ENCODE data around the gene DIP2C.
A peak's percentile ranks its signal among the peaks of the same experiment; 100 is the strongest.
"Not testable (repeated sequence)": the region's sequence is repeated elsewhere in the genome, so short reads cannot be mapped to it uniquely, and the experiment has no call there.

The DIP2C gene

DNA sequence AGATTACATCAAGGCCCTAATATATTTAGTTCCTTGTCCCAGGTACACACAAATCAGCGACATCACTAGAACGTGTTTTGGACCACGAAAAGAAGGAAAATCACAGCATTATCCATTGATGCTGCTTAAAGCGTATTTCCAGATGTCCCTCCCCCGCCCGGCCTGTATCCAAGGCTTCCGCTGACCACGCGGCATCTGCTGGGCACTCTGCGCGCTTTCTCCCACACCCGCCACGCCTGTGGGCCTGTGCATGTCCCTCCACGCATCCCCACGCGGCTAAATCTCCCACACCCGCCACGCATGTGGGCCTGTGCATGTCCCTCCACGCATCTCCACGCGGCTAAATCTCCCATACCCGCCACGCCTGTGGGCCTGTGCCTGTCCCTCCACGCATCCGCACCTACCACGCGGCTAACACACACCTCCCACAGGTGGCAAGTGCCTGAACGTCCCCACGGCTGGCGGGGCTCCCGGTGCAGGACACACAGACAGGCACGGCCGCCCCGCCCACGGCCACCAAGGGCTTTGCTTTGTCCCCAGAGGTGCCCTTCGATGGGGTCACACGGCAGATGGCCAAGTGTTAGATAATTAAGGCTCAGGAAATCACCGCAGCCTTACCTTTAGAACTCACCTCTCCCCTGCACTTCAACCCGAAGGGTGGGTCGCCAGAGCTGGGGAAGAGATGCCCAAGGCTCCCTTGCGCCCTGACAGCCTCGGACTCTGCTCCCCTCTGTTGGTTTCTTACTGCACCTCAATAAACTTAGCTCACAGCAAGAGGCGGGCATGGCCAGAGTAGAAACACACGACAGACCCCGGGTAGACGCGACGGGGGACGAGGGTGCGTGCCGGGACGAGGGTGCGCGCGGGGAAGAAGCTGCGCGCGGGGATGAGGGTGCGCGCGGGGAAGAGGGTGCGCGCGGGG is 49.5 kb downstream of the DIP2C start:
- no peak for DNase-seq

DNA sequence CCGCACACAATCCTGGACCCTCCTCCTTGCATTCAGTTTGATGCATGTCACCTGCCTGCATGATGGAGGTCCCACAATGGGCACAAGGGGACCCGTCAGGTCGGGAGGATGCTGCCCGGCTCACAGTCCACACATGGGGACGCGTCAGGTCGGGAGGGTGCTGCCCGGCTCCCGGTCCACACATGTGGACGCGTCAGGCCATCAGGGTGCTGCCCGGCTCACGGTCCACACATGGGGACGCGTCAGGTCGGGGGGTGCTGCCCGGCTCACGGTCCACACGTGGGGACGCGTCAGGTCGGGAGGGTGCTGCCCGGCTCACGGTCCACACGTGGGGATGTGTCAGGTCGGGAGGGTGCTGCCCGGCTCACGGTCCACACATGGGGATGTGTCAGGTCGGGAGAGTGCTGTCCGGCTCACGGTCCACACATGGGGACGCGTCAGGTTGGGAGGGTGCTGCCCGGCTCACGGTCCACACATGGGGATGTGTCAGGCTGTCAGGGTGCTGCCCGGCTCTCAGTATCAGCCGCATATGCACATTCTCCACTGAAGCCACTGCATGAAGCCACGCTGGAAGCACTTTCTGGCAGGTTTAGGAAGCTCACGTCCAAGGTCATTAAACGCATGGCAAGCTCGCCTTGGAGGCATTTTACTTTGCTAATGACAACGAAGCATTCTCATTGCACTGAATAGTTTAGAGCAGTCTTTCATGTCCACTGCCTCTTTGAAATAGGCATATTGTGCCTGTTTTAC is 50.3 kb downstream of the DIP2C start:
- DNase-seq, result no peak

DNA sequence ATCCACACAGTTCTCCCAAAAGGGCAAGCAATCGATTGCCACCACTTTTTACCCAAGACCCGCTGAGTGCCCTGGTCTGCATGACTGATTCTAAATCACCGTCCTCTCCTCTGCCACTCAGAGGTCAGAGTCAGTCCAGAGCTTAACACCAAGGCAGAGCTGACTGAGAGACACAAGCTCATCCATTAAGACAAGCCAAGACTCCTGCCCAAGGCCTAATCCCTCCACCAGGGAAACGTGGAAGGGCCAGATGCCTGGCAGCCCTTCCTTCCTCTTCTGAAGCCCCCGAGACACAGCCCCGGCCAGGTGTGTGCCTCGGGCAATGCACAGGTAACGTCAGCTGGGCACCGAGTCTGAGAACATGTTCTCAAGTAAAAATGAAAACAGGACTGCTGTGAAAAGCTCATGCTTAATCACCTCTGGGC is 51.7 kb downstream of the DIP2C start:
- no peak for DNase-seq

DNA sequence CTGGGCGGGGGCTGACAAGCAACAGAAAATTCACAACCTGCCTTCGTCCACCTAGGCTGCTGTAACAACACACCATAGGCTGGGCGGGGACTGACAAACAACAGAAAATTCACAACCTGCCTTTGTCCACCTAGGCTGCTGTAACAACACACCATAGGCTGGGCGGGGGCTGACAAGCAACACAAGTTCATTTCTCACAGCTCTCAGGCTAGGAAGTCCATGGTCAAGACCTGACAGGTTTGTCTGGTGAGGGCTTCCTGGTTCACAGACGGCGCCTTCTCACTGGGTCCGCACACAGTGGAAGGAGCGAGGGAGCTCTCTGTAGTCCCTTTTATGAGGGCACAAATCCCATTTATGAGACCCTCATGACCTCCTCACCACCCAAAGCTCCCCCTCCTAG is 52.2 kb downstream of the DIP2C start:
- no peak for DNase-seq

DNA sequence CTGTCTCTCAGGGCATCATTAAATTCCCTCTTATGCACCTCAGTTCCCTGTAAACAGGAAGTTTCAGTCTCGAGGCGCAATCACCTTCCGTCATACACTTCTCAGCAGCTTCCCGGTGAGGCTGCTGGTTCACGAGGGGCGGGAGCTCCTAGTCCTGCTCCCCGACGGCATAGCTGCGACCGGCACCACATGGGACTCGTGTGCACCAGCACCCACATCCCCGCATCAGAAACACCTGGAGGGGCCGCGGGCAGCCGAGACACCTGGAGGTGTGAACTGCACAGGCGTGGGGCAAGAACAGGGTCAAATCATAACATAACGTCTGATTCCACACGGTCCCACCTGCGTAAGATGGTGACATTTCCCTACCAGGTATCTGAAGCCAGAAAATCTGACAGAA is 52.7 kb downstream of the DIP2C start:
- no peak for DNase-seq

DNA sequence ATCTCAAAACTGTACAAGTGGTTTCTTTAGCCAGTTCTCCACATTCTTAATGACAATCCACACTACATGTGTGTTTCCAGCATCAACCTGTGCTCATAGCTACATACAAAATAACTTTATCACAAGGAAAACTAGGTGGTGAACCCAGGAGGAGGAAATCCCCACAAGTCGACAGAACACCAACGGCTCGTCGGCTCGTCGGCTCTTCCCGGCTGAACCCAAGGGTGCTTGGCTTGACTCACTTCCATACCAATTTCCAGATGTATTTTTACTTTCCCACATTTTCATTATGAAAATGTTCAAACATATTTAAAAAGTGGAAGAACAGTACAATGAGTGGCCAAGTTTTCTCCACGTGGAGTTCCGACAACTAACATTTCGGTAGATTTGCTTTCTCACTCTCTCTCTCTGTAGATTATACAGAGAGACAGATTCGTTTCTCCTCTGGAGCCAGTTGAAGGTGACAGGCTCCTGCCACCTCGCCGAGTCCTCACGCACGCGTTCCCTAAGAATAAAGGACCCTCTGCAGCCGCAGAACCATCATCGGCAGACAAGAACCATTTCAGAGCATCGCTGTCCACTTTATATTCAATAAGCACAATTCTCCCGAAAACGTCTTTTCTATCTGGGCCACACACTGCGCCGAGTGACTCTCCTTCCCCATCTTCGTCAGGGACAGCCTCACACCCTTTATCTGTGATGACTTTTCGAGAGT is 53.3 kb downstream of the DIP2C start:
- DNase-seq, result no peak

DNA sequence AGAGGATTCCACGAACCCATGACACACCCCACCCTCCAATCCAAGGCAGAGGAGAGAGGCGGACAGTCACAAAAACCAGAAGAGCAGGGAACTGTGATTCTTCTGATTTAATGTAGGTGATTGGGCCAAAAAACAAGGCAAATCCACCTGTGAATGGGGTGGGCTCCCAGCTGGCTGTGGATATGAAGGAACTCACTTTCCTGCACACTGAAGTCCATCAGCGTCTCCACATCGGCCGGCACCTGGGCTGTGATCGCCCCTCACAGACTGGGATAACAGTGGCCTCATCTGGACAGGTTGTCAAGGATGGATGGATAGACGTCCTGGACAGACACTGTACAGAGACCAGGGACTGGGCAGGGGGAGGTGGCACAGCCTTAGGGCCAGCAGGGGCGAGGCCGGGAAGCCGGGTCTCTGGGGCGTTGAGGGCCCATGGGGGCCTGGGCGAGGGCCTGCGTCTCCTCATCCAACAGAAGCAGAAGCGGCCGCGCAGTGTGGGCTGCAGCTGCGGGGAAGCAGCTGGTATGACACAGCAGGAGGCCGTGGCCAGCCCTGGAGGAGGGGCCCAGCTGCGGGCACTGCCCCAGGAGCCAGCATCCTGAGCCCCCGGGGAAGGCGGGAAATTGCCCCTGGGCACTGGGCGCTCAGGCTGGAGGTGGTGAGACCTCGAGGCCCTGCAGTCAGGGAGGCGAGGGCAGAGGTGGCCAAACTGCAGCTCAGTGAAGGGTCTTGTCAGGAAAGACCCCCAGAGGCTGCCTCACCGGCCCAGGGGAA is 54.2 kb downstream of the DIP2C start:
- no peak for DNase-seq

DNA sequence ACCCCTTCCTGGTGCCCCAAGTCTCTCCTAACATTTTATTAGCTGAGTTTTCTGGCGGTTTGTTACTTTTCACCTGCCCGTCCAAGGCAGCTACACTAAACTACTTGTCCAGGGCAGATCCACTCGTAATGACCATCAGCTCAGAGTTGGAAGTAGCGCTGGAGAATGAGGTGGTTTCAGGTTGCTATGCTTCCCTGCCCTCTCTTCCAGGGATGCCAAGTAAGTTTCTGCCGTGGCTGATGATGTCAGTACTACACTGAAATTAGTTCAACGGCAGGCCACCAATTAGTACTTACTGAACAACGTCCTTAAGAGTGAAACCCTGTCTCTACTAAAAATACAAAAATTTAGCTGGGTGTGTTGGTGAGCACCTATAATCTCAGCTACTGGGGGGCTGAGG is 55.2 kb downstream of the DIP2C start:
- no peak for DNase-seq

DNA sequence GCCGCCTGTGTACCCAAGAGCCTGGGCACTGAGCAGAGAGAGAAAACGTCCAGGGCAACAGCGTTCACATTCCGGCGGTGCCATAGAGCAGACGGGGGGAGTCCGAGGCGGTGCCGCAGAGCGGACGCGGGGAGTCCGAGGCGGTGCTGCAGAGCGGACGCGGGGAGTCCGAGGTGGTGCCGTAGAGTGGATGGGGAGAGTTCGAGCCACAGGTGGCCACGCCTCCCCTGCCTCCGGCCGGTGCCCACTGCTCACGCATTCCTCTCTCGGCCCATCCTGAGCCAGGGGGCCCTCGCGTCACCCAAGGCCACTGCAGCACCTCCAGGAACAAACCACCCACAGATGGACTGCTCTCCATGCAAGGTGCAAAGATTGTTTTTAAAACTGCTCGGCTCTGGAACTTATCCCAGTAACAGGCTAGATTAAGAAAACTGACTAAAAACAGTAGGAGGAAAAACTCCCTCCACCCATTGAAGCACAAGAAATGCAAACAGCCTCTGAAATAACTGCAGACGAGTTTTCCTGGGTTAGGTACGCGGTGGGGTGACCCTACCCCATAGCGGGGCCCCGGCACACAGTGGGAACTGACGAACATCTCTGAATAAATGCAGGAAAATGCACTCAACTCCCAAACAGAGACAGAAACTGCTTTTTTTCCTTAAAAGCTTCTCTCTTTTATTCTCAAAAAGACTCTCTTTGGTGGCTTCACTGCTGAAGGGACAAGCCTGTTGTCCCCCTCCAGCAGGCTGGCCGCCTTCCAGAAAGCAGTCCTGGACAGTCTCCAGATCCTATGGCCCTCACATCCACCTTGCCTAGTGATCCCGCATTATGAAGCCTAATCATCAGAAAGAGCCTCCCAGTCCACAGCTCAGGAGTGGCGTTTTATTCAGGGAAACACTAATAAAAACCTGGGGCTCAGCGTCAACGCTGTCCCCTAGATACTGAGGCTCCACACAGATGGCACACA is 55.9 kb downstream of the DIP2C start:
- no peak for DNase-seq

DNA sequence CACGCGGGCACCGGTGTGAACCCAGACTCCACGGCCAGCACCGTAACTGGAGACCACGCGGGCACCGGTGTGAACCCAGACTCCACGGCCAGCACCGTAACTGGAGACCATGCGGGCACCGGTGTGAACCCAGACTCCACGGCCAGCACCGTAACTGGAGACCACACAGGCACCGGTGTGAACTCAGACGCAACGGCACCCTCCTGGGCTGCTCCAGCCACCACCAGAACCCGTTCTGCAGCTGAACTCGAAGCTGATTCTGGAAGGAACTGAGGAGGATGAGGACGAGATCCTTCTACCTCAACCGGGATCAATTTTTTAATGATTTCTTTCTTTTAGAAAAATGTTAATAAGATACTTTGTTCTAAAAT is 56.7 kb downstream of the DIP2C start:
- not testable (repeated sequence) for DNase-seq

DNA sequence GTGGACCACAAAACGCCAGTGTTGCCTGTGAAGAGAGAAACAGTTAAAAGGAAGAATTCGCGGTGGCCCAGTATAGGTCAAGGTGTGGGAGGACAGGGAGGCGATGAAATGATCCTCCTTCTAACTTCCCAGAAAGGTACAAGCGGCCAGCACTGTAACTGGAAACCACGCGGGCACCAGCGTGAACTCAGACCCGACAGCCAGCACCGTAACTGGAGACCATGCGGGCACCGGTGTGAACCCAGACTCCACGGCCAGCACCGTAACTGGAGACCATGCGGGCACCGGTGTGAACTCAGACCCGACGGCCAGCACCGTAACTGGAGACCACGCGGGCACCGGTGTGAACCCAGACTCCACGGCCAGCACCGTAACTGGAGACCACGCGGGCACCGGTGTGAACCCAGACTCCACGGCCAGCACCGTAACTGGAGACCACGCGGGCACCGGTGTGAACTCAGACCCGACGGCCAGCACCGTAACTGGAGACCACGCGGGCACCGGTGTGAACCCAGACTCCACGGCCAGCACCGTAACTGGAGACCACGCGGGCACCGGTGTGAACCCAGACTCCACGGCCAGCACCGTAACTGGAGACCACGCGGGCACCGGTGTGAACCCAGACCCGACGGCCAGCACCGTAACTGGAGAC is 57.2 kb downstream of the DIP2C start:
- not testable (repeated sequence) for DNase-seq

DNA sequence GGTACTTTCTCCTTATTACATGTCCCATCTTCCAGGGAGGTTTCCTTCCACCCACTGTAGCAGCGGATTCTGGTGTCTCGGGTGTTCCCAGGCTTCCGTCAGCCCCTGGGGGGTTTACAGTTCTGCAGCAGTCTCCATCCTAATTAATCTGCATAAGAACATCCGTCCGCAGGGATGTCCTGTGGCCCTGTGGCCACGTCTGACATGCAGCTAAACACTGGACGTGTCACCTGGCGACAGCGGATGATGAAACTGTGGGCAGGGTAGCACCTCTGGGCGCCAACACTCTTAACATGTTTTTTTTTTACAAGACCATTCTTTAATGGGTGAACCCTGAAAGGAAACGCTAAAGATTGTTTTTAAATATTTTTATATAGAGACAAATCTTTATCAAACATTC is 58.2 kb downstream of the DIP2C start:
- no peak for DNase-seq

DNA sequence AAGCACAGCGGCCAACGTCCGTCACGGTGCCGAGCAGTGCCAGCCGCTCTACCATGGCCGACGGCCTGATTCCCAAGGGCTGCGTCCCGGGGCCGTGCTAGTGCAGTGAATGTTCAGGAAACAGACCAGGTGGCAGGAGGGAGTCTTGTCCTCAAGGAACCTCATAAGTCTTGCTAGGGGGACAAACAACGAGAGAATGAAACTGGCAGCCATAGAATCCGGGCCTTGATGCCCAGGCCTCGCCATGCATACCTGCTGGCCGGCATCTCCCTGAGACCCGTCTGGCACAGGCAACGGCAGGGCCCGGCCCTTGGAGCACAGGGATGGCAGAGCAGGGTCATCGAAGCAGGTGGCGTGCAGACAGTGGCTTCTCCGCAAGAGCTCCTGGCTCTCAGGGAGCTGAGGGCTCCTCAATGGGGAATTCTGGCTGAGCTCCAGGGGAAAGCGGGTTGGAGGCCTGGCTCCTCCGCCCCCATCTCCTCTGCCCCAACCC is 58.8 kb downstream of the DIP2C start:
- no peak for DNase-seq

DNA sequence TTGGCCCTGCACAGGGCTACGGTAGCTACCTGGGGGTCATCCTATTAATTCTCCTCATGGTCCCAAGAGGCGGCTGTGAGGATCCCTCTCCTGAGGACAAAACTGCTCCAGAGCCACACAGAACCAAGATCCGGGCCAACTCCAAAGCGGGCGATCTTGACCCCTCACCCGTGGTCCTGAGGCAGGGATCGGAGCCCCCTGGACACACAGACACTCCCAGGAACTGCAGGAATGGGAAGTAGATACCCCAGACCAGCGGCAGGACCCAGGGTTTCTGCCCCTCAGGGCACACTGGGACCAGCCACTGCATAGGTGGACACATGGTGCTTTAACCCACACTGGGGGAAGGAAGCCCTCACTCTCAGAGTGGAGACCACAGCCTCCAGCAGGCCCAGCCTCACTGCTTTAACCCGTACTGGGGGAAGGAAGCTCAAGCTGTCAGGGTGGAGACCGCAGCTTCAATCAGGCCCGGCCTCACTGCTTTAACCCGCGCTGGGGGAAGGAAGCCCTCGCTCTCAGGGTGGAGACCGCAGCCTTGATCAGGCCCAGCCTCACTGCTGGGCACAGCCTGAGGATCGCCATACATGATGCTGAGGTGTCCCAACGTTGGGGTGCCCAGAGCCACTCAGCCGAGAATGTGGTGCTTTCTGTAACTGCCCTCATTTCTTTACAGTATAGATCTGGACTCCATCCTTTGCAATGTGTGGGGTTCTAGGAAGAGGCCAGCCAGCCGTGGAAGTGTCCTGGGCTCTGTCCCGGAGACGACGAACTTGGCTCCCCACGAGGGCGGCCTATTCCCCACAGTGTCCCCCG is 60.1 kb downstream of the DIP2C start:
- peak in 1 of 5 experiments; percentile 29 for DNase-seq

DNA sequence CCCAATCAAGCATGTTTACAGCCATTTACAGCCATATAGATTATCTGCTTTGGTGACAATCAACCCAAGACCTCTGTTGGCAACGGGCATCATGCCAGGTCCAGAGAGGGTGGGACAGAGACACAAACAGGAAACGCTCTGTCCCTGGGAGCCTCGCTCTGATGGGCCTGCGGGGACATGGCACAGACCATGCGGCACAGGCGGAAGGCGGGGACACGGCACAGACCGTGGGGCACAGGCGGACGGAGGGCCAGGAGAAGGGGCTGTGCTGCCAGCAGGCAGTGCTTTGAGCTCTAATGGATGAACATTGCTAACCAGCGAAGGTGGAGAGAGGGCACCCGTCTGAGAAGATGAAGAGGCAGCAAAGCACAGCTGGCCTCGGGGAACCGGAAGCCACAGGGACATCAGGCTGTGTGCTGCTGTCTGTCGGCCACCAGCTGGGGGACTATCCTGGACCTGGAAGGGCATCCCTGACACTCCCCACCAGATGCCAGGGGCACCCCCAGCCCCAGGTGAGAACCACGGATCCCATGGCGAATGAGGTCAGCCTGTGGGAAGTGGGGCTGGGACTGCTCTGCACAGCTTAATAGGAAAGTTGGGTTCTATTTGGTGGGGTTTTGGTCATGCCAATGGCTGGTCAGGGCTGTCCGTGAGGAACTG is 61.0 kb downstream of the DIP2C start:
- no peak for DNase-seq

DNA sequence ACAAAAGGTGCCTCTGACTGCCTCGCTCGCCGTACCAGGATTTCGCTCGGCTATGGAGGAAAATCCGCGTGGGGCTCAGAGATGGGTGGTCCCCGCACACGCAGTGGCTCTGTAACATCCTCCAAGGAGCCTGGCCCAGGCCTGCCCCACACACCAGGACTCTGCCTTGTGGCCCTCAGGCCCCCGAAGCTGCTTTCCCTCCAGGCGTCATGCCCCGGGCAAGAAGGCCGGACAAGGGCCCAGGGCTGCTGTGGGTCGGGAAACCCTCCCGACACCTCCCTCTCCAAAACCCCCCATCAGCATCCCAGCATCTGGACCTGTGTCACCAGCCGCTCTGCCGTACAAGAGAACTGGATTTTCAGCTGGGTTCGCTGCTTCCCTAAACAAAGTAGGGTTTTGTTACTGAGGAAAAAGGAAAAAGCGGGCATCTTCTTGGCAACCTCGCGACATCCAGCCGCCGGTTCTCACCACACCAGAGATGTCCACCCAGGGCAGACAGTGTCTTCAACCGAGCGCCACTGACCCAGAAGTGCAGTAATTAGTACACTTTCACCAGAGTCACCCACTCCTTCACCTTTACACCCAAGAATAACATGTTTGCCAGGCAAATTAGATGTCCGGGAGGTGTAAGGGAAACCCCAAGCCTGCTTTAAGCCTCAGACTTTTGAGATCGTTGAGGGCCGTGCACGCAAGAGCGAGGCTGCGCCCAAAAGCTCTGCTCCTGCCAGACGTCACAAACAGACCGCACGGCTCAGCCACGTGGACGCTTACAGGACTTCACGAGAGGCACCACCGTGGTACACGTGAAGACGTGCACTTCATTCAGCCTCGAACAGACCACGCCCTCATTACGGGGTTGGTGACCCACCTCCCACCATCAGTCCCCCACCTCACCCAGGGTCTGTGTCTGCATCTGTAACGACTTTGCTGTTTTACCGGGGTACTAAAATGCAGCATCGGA is 62.2 kb downstream of the DIP2C start:
- DNase-seq, result no peak

DNA sequence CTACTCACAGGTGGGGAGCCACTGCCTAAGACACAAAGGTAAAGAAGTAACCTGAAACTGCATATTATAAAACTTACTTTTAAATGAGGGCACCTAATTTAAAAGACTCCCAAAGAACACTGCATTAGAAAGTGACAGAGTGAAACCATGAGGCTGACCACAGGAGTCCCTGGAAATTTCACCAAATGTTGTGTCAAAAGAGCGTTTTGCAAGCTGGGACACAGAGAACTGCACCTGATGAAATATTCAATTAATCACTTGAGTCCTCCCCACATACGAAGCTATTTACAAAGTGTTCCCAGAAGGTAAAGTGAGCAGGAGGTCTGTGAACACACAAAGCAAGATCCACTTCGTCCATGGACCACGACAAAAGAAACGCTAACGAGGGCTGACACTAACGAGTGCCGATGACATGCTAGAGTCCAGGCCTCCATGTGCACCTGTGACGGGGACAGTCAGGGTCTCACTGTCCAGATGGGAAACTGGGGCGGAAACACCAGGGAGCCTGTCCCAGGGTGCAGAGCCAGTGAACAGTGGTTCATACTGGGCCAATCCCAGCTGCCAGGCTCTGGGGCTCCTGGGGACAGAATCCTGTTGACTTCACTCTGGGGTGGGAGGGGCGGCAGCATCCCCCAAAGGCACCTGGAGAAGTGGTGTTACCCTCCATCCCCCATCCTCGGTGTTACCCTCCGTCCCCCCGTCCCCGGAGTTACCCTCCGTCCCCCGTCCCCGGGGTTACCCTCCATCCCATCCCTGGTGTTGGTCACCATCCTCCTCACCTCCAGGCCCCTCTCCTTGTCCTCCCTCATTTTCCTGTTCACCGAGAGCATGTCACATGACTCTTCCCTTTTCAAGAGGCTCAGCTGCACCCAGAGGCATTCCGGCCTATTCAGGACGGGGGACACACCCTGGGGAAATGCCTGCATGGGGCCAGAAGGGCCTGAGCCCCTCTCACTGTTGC is 63.4 kb downstream of the DIP2C start:
- no peak for DNase-seq

Measured in T-helper 2 cell (primary cell).